NCI-H2196 (cell line): Measurements from ENCODE around the gene USE1.
"Not testable (repeated sequence)": the region's sequence is repeated elsewhere in the genome, so short reads cannot be mapped to it uniquely, and the experiment has no call there.

Experiments
- DNase-seq: peaks from one replicate; lab custom pipeline; 2025; ENCODE audit not compliant: unreplicated experiment; lab: John Stamatoyannopoulos, UW

USE1 gene, protein sequence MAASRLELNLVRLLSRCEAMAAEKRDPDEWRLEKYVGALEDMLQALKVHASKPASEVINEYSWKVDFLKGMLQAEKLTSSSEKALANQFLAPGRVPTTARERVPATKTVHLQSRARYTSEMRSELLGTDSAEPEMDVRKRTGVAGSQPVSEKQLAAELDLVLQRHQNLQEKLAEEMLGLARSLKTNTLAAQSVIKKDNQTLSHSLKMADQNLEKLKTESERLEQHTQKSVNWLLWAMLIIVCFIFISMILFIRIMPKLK

GRCh38 chr19:17215127-17215971 is at the start of gene USE1:
TSS of gene USE1 (plus strand) at chr19:17215357. CDS start at chr19:17215406, 49 bp downstream.
- peak; percentile 89 for DNase-seq

DNA sequence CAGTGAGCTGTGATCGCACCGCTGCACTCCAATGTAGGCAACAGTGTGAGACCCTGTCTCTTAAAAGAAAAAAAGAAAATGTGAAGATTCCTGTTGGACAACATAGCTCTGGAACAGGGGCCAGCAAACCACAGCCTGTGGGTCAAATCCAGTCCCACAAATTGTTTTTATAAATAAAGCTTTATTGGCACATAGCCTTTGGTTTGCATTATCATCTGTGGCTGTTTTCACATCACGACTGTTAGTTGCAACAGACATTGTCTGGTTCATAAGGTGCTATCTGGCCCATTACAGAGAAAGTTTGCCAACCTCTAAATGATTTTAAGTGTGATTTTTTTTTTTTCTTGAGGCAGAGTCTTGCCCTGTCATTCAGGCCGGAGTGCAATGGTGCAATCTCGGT is 49.4 kb upstream of the USE1 start:
- no peak for DNase-seq

DNA sequence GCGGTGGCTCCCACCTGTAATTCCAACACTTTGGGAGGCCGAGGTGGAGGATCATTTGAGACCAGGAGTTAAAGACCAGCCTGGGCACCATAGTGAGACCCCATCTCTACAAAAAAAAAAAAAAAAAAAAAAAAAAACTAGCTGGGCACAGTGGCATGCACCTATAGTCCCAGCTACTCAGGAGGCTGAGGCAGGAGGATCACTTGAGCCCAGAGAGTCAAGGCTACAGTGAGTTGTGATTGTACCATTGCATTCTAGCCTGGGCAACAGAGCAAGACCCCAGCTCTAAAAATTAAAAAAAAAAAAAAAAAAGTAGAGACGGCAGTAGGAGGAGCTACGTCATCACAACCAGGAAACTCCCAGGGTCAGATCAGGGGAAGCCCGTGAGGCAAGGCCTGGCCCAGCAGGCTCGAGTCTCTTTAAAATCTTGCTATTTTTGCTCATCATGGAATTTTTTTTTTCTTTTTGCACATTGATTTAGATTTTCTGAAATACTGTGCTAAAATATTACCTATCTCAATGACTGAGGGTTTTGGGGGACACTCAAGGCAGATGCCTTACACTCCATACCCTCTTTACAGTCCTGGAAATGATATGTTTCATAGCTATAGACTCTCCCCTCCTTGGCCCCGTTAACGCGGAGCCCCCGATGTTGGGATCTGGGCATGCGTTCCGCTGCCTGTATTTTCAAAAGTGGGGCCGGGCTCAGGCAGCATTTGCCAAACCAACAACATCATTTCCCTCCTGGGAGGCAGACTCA is 44.4 kb upstream of the USE1 start:
- DNase-seq, result no peak

- DNase-seq, result no peak
These were observed 43.3 kb upstream of the USE1 start for GRCh38 chr19:17171874-17172273.

DNA sequence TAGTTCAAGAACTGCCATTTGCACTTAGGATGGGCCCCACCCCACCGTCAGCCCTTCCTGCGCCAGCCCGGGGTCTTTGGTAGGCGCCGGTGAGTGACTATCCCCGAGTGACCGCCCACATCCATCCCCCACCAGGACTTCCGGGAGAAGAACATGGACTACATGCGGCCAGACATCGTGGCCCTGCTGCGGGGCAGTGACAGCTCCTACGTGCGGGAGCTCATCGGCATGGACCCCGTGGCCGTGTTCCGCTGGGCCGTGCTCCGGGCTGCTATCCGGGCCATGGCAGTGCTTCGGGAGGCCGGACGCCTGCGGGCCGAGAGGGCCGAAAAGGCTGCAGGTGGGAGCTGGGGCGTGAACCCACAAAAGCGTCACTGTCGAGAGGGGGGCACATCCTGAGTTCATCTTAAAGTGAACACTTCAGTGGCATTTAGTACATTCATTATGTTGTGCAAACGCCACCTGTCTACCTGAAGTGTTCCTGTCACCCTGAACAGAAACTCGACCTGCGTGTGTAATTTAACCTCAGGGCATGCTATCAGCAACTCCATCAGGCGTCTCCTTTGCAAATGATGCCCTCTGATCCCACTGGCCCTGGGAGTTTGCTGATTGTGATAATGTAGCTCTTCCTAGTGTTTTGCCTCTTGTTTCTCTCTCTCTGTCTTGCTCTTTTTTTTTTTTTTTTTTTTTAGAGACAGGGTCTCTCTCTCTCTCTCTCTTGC is 42.4 kb upstream of the USE1 start:
- DNase-seq, result no peak

DNA sequence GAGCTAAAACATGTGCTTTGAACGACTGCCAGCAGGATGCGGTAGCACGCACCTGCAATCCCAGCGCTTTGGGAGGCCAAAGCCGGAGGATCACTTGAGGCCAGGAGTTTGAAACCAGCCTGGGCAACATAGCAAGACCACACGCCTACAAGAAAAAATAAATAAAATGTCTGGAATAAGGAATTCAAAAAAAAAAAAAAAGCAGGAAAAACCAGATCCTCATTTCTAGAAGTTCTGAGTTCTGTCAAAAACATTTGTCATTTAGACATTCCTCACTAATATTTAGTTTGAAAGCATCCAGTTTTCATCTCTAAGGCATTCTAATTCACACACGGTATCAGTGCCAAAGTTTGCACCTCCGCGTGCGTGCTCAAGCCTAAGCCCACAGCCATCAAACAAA is 36.9 kb upstream of the USE1 start:
- DNase-seq, result no peak

- no peak for DNase-seq
These were observed 34.0 kb upstream of the USE1 start for GRCh38 chr19:17180997-17181702.

DNA sequence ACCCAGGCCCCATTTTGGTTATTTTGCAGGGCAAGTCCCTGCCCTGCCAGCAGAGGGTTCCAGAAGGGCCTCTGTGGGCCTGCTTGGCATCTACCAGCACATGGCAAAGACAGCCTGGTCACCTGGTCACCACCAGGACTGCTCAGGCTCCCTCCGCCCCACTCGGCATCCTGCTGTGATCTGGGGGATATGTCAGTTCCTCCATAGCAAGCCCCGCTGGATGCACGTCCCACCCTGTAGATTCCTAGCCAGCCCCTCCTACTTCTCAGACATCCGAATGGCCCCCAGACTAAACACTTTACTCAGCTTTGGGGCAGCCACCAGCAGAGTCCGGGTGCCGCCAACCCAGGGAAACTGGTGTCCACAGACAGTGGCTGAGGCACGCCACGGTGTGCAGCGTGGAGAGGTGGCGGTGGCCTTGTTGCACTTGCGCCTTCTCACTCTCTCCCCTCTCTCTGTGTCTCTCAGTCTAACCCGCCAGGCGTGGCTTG is 31.8 kb upstream of the USE1 start:
- DNase-seq, result no peak

DNA sequence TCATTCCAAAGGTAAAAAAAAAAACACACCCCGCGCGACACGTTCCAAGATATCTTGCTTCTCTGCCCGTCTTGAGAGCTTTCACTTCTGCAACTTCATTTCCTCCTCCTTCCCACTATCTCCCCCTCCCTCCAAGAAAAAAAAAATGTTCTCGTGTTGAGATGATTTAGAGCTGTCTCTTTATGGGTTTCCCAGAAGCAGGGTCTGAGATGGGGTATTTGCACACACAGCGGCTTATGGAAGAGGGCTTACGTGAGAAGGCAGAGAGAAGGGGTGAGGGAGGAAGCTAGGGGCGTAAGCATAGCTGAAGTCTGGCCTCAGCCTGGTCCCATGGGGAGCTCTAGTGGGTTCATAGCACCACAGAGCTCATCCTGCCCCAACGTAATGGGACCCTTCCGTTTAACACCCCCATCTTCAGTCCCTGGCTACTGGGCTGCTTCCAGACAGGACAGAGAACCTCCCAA is 31.3 kb upstream of the USE1 start:
- DNase-seq, result no peak

DNA sequence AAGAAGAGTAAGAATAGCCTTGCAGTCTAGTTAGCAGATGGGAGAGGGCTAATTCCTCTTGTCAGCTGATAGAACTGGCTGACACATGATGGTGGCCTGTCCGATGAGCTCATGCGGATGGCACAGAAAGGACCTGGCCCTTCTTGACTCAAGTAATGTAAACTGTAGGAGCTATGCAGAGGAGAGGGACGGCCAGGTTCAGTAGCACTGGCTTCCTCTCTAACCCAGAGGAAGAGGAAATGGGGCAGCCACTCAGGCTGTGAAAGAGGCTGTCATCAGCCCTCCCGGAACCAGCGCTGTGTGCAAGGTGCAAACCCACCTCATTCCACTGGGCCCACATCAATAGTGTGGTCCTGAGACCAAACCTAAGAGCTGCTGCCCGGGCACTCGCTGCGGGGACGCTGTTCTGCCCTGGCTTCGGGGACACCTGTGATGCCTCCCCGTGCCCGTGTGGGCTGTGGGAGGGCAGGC is 30.8 kb upstream of the USE1 start:
- DNase-seq, result no peak

GRCh38 chr19:17185590-17185989 is 29.6 kb upstream of the USE1 start:
- no peak for DNase-seq

DNA sequence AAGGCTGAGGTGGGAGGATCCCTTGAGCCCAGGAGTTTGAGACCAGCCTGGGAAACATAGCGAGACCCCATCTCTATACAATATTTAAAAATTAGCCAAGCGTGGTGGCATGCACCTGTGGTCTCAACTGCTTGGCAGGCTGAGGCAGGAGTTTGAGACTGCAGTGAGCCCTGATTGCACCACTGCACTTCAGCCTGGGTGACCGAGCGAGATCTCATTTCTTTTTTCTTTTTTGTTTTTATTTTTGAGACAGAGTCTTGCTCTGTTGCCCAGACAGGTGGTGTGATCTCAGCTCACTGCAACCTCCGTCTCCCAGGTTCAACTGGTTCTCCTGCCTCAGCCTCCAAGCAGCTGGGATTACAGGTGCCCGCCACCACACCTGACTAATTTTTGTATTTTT is 23.4 kb upstream of the USE1 start:
- DNase-seq, result not testable (repeated sequence)

GRCh38 chr19:17192751-17193150 is 22.4 kb upstream of the USE1 start:
- no peak for DNase-seq

DNA sequence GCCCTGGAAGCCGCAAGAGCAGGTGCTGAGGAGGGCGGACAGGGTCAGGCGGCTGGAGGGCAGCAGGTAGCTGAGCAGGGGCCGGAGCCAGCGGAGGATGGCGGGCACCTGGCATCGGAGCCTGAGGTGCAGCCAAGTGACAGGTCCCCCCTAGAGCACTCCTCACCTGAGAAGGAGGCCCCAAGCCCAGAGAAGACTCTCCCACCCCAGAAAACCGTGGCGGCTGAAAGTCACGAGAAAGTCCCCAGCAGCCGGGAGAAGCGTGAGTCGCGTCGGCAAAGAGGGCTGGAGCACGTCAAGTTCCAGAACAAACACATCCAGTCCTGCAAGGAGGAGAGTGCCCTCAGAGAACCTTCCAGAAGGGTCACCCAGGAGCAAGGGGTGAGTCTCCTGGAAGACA is 20.5 kb upstream of the USE1 start:
- DNase-seq, result no peak

- DNase-seq, result no peak
These were observed 20.1 kb upstream of the USE1 start for GRCh38 chr19:17195106-17195505.

DNA sequence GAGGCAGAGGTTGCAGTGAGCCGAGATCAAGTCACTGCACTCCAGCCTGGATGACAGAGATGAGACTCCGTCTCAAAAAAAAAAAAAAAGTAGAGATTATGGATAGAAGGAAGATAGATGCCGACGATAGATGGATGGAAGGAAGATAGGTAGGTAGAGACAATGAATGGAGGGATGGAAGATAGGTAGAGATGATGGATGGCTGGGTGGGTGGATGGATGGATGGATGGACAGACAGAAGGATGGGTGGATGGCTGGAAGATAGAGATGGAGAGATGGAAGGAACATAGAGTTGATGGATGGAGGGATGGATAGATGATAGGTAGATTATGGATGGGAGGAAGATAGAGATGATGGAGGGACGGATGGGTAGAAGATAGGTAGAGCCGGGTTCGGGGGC is 18.5 kb upstream of the USE1 start:
- no peak for DNase-seq

DNA sequence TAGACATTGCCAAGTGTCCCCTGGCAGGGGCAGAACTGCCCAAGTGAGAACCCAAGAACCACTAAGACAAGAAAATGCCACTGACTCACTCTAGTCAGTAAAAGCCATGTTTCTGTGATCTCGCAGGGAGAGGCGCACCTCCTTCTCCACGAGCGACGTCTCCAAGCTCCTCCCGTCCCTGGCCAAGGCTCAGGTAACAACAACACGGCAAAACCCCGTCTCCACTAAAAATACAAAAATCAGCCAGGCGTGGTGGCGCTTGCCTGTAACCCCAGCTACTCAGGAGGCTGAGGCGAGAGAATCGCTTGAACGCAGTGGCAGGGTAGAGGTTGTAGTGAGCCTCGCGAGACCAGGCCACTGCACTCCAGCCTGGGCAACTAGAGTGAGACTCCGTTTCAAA is 17.5 kb upstream of the USE1 start:
- DNase-seq, result no peak

DNA sequence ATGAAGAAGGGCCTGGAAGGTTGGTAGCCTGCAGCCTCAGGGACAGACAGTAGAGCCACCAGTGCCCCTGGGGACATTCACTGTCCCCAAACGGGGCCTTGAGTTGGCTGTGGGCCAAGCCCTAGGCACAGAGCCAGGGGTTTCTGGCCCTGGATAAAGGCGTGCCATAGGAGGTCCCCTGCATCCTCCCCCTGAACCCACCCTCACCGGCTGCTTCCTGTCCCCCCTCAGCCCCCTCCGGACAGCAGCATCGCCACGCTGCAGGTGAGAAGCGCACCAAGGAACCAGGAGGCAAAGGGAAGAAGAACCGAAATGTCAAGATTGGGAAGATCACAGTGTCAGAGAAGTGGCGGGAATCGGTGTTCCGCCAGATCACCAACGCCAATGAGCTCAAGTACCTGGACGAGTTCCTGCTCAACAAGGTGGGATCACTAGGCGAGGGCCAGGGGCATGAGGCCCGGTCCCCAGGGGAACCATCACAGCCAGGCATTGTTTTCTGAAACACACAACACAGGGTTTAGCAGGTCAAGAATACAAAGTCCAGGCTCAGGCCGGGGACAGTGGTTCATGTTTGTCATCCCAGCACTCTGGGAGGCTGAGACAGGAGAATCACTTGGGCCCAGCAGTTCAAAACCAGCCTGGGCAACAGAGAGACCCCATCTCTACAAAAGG is 14.6 kb upstream of the USE1 start:
- DNase-seq, result no peak

DNA sequence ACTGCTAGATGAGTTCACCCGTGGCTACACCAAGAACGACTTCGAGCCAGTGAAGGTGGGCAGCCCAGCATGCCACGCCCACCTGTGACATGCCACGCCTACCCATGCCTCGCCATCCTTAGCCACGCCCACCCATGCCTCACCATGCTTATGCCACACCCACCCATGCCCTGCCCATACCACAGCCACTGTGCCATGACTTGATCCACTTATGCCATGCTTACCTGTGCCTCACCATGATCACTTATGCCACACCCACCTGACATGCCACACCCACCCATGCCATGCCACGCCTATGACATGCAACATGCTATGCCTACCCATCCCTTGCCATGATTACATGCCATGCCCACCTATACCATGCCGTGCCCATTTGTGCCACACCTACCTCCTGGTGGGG is 12.9 kb upstream of the USE1 start:
- no peak for DNase-seq

DNA sequence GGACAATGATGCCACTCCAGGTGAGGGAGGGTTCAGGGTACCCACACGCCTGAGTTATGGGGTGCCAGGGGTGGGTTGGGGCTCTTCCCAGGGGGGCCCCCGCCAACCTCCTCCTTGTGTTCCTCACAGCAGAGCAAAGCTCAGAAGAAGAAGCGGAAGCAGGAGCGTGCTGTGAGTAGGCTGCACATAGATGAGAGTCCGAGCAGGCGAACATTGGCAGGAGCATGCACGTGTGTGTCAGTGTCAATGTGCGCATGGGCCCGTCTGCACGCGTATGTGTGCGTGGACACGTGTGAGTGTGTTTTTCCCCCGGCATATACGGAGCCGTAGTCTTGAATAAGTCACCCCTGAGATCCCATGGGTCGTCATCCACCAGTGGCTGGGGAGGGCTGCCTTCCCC is 12.4 kb upstream of the USE1 start:
- no peak for DNase-seq
